NB4 (cell line): ENCODE data around the gene LPAR3.

Source experiments
- CTCF ChIP-seq: IDR thresholded peaks from one replicate; pipeline ENCODE4 v1.5.1; 2012; ENCODE audit warnings: low read depth, low read length
- MAX ChIP-seq: IDR thresholded peaks from 2 replicates; pipeline ENCODE4 v1.6.1; 2011; ENCODE audit warnings: low read depth, low read length
- MYC ChIP-seq: IDR thresholded peaks from 2 replicates; pipeline ENCODE4 v1.6.1; 2011; ENCODE audit warnings: low read depth, low read length
- POLR2A ChIP-seq: IDR thresholded peaks from 2 replicates; pipeline ENCODE4 v1.6.1; 2011; ENCODE audit warnings: mild to moderate bottlenecking; ENCODE audit not compliant: insufficient read length; ENCODE audit errors: extremely low read depth

GRCh38 chr1:84847253-84848250 is 45.5 kb downstream of the LPAR3 start:
- TF ChIP-seq CTCF (no peak), POLR2A (no peak), MYC (no peak), MAX (no peak)
